ENCODE results near the gene YWHAQ.

YWHAQ gene

DNA sequence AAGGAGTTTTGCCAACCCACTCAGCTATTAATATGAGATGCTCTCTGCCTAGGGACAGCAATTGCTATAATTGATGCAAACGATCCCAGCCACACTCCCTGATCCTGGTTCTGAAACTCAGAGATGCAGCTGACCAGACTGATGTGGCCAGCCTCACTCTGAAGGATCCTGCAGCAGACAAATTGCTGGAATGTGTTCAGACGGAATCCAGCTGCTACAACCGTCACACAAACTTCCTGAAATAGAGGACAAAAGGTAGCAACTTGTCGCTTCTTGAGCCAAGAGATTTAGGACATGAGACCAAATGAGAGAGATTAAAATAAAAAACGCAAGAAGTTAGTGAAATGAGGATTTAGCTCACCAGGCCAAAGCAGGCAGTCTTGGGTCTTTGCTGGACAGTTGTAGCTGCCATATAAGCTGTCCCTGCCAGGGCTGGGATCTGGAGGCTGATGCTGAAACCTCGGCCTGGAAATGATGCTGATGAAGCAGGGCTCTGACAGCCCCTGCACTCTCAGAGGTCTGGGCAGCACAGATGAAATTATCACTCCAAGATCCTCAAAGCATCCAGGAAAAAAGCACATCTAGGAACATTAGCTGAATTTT is 8.3 kb upstream of the YWHAQ start:
- TF ChIP-seq CTCF (IDR thresholded peaks at IDR 0.05): no peak

GRCh38 chr2:9638532-9638931 is 7.7 kb upstream of the YWHAQ start:
- no peak for TF ChIP-seq CTCF (IDR thresholded peaks at IDR 0.05)

- no peak for TF ChIP-seq CTCF (IDR thresholded peaks at IDR 0.05)
These were observed 6.5 kb upstream of the YWHAQ start for GRCh38 chr2:9637330-9637729.

DNA sequence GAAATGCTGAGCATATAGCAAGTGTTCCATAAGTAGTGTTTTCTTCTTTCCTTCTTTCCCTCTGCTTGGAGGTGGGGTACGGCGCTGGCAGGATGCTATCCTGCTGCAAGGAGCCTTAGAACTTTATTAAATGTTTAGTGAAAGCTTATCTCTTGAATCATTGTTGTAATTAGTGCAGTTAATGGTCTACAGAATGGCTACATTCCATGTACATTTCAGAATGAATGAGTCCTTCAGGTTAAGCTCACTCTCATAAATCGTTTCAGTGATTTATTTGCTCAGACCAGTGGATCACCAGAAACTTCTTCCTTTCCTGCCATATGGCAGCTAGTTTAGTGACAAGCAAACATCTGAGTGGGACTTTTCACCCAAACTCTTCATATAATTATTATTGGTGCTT is 3.3 kb upstream of the YWHAQ start:
- no peak for TF ChIP-seq CTCF (IDR thresholded peaks at IDR 0.05)

DNA sequence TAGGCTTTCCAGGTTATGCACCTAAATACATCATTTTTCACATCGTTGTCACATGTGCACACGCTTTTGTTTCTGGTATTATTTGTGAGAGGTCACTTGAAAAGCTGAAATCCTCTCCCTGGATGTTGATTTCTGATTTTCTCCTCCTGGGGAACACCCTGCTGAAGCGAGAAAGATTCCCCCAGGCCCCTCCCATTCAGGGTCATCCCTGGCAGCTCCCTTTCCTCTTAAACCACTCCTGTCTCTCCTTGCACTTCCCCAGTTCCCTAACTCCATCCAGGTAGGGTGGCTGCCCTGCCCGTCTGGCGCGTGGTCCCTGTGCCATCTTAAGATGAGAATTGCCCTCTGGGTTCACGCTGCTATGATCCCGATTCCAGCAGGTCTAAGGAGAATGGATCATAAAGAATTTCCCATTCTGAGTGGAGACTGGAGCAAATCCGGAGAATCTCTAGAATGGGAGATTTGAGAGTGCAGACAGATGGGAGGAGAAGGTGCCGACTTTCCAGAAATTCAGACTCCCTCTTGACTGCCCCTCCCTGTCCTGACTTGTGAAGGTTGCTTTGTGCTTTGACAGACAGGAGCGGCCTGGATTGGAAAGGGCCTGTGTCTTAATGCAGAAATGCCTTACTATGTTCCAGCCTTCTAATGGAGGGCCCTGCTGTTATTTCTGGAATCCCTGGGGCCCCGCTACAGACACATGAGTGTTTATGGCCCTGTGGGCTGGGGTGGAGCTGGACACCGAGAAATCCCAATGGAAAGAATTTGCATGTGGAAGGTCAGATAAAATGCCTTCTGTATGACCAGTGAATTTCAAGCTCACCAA is 1.3 kb upstream of the YWHAQ start:
- TF ChIP-seq CTCF (IDR thresholded peaks at IDR 0.05): no peak

DNA sequence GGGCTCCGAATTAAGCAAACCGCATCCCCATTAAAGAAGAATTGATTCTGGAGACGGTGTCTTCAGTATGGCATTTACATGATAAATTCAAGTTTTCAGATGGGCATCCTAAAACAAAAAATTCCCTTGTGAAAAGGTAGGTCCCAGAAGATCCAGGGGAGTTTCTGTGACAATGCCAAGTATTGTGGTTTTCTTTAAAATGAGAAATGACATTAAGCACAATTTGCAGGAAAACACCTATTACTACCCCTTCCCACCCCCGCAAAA is 689 bp upstream of the YWHAQ start:
- TF ChIP-seq CTCF (IDR thresholded peaks at IDR 0.05): no peak

- no peak for TF ChIP-seq CTCF (IDR thresholded peaks at IDR 0.05)
These were observed 571 bp downstream of the YWHAQ start for GRCh38 chr2:9630117-9630735.

Data from LNCAP (cell line).